Heart right ventricle (tissue), 16 donors: Measurements from ENCODE around the gene DIRAS1. TPM values are rescaled to one million over a fixed set of nuclear protein-coding genes. Genes with fewer than 3 reads are reported as not detected.

Source experiments
- ATAC-seq, 8 donors: fragments of 200-7000 bp; cut with Tn5 transposase; one replicate each; pipeline ENCODE4 v1.9.1; 2020; ENCODE audit warnings: mild to moderate bottlenecking in 8 of 8, moderate library complexity in 8 of 8, moderate number of reproducible peaks in 1 of 8
- DNase-seq, 2 donors: peaks; one replicate each; pipeline ENCODE4 v3.0.0-alpha.2; 2020
- H3K27ac ChIP-seq, 10 donors: fragments of 200-600 bp; sonication (generic) in 2 of 10; one replicate each; pipeline versions ENCODE4 v1.5.0 to v1.8.0; 2020 to 2022; ENCODE audit warnings: mild to moderate bottlenecking in 3 of 10
- H3K27me3 ChIP-seq, 7 donors: fragments of 200-600 bp; one replicate each; pipeline ENCODE4 v1.8.0; 2021 to 2022; ENCODE audit warnings: mild to moderate bottlenecking in 2 of 7
- H3K36me3 ChIP-seq, 9 donors: fragments of 200-600 bp; sonication (generic) in 1 of 9; one replicate each; pipeline versions ENCODE4 v1.5.0 to v1.8.0; 2020 to 2022; ENCODE audit warnings: mild to moderate bottlenecking in 2 of 9
- H3K4me1 ChIP-seq, 9 donors: fragments of 200-600 bp; sonication (generic) in 1 of 9; one replicate each; pipeline versions ENCODE4 v1.5.0 to v1.8.0; 2020 to 2022; ENCODE audit warnings: mild to moderate bottlenecking in 4 of 9
- H3K4me3 ChIP-seq, 10 donors: fragments of 200-600 bp; sonication (generic) in 2 of 10; one replicate each; pipeline versions ENCODE4 v1.5.0 to v1.8.0; 2020 to 2022; ENCODE audit warnings: mild to moderate bottlenecking in 7 of 10, moderate library complexity in 2 of 10
- H3K9me3 ChIP-seq, 11 donors: fragments of 200-600 bp in 10 of 11; sonication (generic) in 2 of 11; one replicate each; pipeline versions ENCODE4 v1.5.0 to v1.8.0; 2013 to 2022; ENCODE audit warnings: mild to moderate bottlenecking in 2 of 11, control low read depth in 1 of 11, moderate library complexity in 1 of 11
- CTCF ChIP-seq, 9 donors: fragments of 200-600 bp; sonication (generic) in 2 of 9; IDR thresholded peaks; one replicate each; pipeline versions ENCODE4 v1.5.0 to v1.8.0; 2021 to 2022; ENCODE audit warnings: antibody characterized with exemption in 9 of 9, mild to moderate bottlenecking in 5 of 9, moderate library complexity in 1 of 9
- WGBS, 2 donors: extraction: QIAGEN DNeasy Blood & Tissue Kit; methylation state at CpG; one replicate each; pipeline ENCODE4 v1.1.7; 2013; ENCODE audit warnings: inconsistent platforms in 1 of 2; 5-methylcytosine and 5-hydroxymethylcytosine counted together
- intact Hi-C, 10 donors: fragments of 100-400 bp; cut with DNase I; formaldehyde crosslinking; loops; one replicate each; pipeline versions ENCODE4 v1.11.1 to v1.14.2; 2022
- polyA plus RNA-seq, 2 donors: library from polyadenylated mRNA; stranded (reverse); fragments of 200-250 nt; gene quantifications; one replicate each; pipeline ENCODE4 v1.2.3, GENCODE V29; 2013
- total RNA-seq, 10 donors: library from RNA; stranded (reverse); fragmentation: NEBNext Ultra II Directional in 3 of 10; extraction: Animal tissue kit (Norgen Biotek cat#: 25700) in 3 of 10; gene quantifications; one replicate each; pipeline versions ENCODE4 v1.2.1 to v1.2.4, GENCODE V29; 2021 to 2023
- donor health status: Arrhythmogenic right ventricular cardiomyopathy.
- donor health status: ischemic (EF 13 %, LVEDD 7.1; RV severe dilation, severe dysfunction).
- donor health status: healthy with polysubstance abuse.
- donor health status: DM: no; HTN: yes; CAD: no.
- donor health status: DM: no; HTN: no; CAD: no.
- donor health status: ischemic (EF 25% LVEDD 6.9; RV normal size, moderate dysfunction).
- donor health status: ischemic (EF 25% LVEDD 5.7; RV mildly dilated, moderate dysfunction).
- donor health status: healthy.
- donor health status: DM: yes; HTN: yes; CAD: no.
- donor health status: Ischemic cardiomyopathy.
- donor health status: ischemic (EF 35%, LVEDD 5.7; RV mildly dilated, moderate dysfunction).
- donor health status: nonischemic (EF 11% LVEDD 7.7; RV severe dilation, severe dysfunction).
- donor health status: DM: yes; HTN: yes; CAD: no.
- donor health status: PGD.
- donor health status: ischemic (EF 29% LVEDD 5.4; RV normal size, mild dysfunction).
- donor health status: nonischemic (EF 23%, LVEDD 6.1; RV moderate dilation, normal function).

DIRAS1 gene
- total and polyA plus RNA-seq, 12 donors: 63.7 to 381 (median 157) TPM

GRCh38 chr19:2728783-2729387, 7.7 kb upstream of the DIRAS1 start:
- Histone ChIP-seq H3K4me1 (peaks cover 0 to 4% (median 0%) of the 10 kb centered on the region in 9 donors), H3K27me3 (peaks cover 0 to 35% (median 25%) of the 10 kb centered on the region in 7 donors), H3K9me3 (no peaks in the 10 kb centered on the region), H3K36me3 (peaks cover 0 to 23% (median 0%) of the 10 kb centered on the region in 9 donors), H3K4me3 (no peak overlapping the region), H3K27ac (no peak overlapping the region)
- no peak for ATAC-seq
- DNase-seq: no peak
- TF ChIP-seq CTCF (IDR thresholded peaks at IDR 0.05): no peak
- intact Hi-C loops: no loop called here
- WGBS, 2 donors: 87 to 88% methylated on average over 23 of the region's 23 CpGs

- H3K4me3 ChIP-seq: no peak overlapping the region
- no peak for TF ChIP-seq CTCF (IDR thresholded peaks at IDR 0.05)
- H3K27me3 ChIP-seq: peaks cover 0 to 41% (median 36%) of the 10 kb centered on the region in 7 donors
- ATAC-seq (no peak), DNase-seq (no peak)
- no peaks in the 10 kb centered on the region for H3K9me3 ChIP-seq
- intact Hi-C loops: no loop called here
- 64 to 71% methylated on average over 16 of the region's 16 CpGs for WGBS, 2 donors
- H3K36me3 ChIP-seq: peaks cover 0 to 11% (median 0%) of the 10 kb centered on the region in 9 donors
- no peak overlapping the region for H3K27ac ChIP-seq
- H3K4me1 ChIP-seq: peaks cover 8 to 17% (median 13%) of the 10 kb centered on the region in 9 donors
Measured at GRCh38 chr19:2727640-2727944, 6.4 kb upstream of the DIRAS1 start.

- peaks cover 0 to 6% (median 0%) of the 10 kb centered on the region in 9 donors for H3K36me3 ChIP-seq
- peaks cover 8 to 22% (median 14%) of the 10 kb centered on the region in 9 donors for H3K4me1 ChIP-seq
- no peak overlapping the region for H3K27ac ChIP-seq
- H3K27me3 ChIP-seq: peaks cover 0 to 46% (median 41%) of the 10 kb centered on the region in 7 donors
- no peak for DNase-seq
- no peaks in the 10 kb centered on the region for H3K9me3 ChIP-seq
- 22 to 23% methylated on average over 26 of the region's 26 CpGs for WGBS, 2 donors
- no peak for ATAC-seq
- no peak overlapping the region for H3K4me3 ChIP-seq
- intact Hi-C loops: no loop called here
- TF ChIP-seq CTCF (IDR thresholded peaks at IDR 0.05): no peak
Measured at GRCh38 chr19:2726904-2727639, 5.9 kb upstream of the DIRAS1 start.

- Histone ChIP-seq H3K36me3 (no peaks in the 10 kb centered on the region), H3K27me3 (peaks cover 0 to 53% (median 48%) of the 10 kb centered on the region in 7 donors), H3K9me3 (no peaks in the 10 kb centered on the region), H3K4me1 (peaks cover 8 to 23% (median 17%) of the 10 kb centered on the region in 9 donors), H3K27ac (no peak overlapping the region), H3K4me3 (no peak overlapping the region)
- intact Hi-C loops: no loop called here
- TF ChIP-seq CTCF (IDR thresholded peaks at IDR 0.05): no peak
- DNase-seq (no peak), ATAC-seq (no peak)
- 72 to 73% methylated on average over 15 of the region's 15 CpGs for WGBS, 2 donors
Measured at GRCh38 chr19:2726160-2726855, 5.1 kb upstream of the DIRAS1 start.
